Bronchial epithelial cell (primary cell): Measurements from ENCODE around the gene PIP5K1B. TPM values are rescaled to one million over a fixed set of nuclear protein-coding genes. Genes with fewer than 3 reads are reported as not detected.

Source experiments
- DNase-seq: peaks from one replicate; pipeline ENCODE4 v3.0.0-alpha.2; 2010; ENCODE audit warnings: low read depth
- FAIRE-seq: peaks from 2 replicates; lab custom pipeline; 2011; peaks lifted over from hg19 to GRCh38; lab: Jason Lieb, UNC
- H3K27me3 ChIP-seq: 2 replicates; pipeline ENCODE4 v1.5.1; 2011; ENCODE audit warnings: low read length; ENCODE audit not compliant: control insufficient read depth, insufficient read depth
- H3K36me3 ChIP-seq: 2 replicates; pipeline ENCODE4 v1.5.1; 2011; ENCODE audit warnings: low read length; ENCODE audit not compliant: control insufficient read depth, insufficient read depth
- H3K4me3 ChIP-seq: 2 replicates; pipeline ENCODE4 v1.5.1; 2011; ENCODE audit warnings: mild to moderate bottlenecking, low read depth, low read length, control low read depth
- total RNA-seq: library from RNA; depleted of rRNA; stranded (reverse); fragments of >200 nt; gene quantifications from 2 replicates; pipeline ENCODE4 v1.2.1, GENCODE V29; 2014
- TF ChIP-seq, protein P1 (sequence below): IDR thresholded peaks from 2 replicates; pipeline ENCODE4 v1.5.1; 2011; ENCODE audit warnings: mild to moderate bottlenecking, moderate library complexity, low read length, control low read depth, inconsistent platforms; ENCODE audit not compliant: insufficient read depth, severe bottlenecking

Gene PIP5K1B
- total RNA-seq, 1 donor from 2014 or later = 2.9 TPM

DNA sequence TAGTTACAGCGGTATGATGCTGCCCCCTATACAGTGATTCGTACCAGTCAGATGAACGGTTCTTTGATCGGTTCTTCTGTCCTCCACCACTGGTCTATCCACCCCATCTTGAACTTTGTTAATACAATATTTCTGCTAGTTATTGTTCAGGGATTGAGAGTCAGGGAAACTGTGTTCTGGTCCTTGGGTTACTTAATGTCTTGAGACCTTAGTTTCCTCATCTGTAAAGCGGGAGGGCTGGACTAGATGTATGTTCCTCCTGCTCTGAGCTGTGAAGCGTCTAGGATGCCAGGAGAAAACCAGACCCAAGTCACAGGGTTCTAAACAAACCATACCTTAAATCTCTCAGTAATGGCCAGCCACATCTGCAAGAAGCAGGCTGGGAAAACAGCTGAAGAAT lies 1.4 kb upstream of the PIP5K1B start:
- FAIRE-seq = no peak
- Histone ChIP-seq H3K4me3 (no peak overlapping the region), H3K36me3 (no peaks in the 10 kb centered on the region), H3K27me3 (peaks cover 22% of the 10 kb centered on the region)
- TF ChIP-seq, protein P1, sequence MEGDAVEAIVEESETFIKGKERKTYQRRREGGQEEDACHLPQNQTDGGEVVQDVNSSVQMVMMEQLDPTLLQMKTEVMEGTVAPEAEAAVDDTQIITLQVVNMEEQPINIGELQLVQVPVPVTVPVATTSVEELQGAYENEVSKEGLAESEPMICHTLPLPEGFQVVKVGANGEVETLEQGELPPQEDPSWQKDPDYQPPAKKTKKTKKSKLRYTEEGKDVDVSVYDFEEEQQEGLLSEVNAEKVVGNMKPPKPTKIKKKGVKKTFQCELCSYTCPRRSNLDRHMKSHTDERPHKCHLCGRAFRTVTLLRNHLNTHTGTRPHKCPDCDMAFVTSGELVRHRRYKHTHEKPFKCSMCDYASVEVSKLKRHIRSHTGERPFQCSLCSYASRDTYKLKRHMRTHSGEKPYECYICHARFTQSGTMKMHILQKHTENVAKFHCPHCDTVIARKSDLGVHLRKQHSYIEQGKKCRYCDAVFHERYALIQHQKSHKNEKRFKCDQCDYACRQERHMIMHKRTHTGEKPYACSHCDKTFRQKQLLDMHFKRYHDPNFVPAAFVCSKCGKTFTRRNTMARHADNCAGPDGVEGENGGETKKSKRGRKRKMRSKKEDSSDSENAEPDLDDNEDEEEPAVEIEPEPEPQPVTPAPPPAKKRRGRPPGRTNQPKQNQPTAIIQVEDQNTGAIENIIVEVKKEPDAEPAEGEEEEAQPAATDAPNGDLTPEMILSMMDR = no peak
- DNase-seq = no peak

DNA sequence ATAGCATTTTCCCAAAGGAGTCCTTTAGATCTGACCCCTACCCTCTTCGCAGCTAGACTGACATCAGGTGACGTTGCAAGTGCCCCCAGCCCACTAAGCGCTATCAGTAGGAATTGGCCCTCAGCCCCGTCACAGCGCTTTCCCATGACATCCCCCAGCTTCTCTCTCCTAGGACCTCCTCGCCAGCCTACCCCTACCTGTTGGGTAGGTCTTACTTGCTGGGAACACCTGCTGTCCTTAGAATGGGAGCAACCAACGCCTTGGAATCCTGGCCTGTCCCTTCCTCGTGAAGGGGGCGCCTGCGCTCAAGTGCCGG lies 584 bp upstream of the PIP5K1B start:
- TF ChIP-seq, protein P1 = no peak

DNA sequence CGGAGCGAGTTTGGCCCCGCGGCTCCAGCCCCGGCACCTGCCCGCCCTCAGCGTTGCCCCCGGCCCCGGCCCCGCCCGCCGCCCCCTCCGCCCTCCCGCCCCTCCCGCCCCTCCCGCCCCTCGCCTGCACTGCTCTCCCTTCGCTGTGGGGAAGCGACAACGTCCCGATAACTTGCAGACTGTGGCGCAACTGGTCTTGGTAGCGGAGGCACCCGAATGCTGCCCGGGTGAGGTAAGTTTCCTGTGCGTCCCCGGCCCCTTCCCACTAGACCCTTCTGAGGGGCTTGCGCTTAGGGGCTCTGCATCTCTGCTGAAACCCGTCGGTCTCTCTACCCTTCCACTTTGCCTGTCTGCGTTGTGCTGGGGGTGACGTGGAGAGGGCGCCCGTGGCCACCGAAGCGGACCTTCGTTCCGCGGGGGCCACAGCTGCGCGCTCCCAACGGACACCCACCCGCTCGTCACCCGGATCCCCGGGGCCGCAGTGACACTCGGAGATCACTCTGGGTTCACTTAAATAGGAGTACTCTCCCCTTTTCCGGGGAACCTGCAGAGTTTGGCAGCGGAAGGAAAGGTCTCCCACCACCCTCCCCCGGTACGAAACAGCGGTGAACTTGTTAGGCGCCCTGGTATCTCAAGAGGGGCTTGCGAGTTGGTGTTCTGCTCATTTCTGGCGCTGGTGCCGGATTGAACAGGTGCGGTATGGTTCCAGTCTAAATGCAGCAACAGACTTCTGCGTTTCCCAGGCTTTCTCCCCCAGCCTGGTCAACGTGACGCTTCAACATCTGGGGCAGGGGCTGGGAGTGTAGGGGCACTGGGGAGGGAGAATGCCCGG lies 707 bp downstream of the PIP5K1B start:
- DNase-seq (no peak), FAIRE-seq (no peak)
- H3K4me3 ChIP-seq = peak overlapping the region; percentile 43
- TF ChIP-seq, protein P1 = no peak
- peaks cover 22% of the 10 kb centered on the region for H3K27me3 ChIP-seq
- H3K36me3 ChIP-seq = no peaks in the 10 kb centered on the region

More for the DNA sequence above, 584 bp upstream of the PIP5K1B start:
- FAIRE-seq (no peak), DNase-seq (no peak)
- no peak overlapping the region for H3K4me3 ChIP-seq
- H3K36me3 ChIP-seq = no peaks in the 10 kb centered on the region
- H3K27me3 ChIP-seq = peaks cover 22% of the 10 kb centered on the region

DNA sequence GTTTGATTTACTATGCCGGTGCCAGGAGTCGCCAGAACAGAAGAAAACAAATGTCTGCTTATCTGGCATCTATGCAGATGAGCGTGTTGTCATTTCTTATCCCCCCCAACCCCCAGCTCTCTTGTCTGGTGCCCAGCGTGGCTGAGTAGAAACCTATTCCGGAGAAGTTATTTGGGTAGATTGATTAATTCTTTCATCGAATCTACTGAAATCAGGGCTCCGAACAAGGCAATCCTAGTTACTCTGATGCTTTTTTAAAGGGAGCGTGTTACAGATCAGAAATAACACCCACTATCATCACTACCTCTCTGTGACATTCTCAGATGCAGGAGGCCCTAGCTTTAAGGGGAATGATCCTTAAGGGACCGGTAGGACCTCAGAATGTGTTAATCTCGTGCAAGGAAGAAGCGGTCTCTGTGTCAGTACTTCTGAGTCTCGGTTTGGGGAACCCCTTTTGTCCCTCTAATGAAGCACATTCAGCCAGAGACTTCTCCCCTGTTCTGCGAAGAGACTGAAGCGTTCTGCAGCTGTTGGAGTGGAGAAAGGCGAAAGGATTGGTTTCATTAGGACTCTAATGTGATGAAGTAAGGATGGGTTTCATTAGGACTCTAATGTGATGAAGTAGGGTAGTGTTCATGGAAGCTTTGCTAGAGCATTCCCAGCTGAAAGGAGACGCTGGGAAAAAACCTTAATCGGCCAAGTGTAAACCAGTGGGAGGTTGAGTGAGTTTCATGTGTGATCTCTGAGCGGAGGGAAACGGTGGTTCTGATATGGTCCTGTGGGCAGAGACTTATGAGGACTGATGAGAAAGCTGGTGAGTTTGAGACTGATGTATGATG lies 1.5 kb downstream of the PIP5K1B start:
- H3K4me3 ChIP-seq = peak overlapping the region; percentile 43

DNA sequence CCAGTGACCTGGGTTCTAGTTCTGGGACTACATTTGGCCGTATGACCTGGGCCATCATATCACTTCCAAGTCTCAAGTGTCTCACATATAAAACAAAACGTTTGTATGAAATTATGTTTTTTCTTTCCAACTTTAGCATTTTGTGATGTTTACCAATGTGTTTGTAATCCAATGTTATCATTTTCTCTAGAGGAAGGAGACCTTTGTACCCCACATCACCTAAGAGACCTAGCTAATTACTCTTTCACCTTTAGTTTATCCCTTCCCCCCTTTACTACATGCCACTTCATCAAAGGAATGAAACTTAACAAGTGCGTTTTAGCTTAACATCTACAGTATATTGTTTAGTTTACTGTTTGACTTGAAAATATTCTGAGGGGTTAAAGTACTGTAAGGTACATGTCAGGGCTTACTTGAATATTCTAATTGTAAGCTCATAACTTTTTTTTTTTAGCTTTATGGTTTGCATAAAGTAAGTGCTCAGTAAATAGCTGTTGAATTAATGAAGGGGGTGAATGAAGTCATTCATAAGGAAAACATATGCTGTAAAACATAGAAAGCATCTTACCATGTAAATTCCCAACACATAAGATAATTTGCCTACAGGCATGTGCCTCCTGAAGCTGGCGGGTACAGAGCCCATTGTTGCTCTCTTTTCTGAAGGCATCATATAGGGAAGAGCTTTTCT lies 2.9 kb downstream of the PIP5K1B start:
- no peak for FAIRE-seq
- Histone ChIP-seq H3K4me3 (no peak overlapping the region), H3K27me3 (peaks cover 22% of the 10 kb centered on the region), H3K36me3 (no peaks in the 10 kb centered on the region)
- TF ChIP-seq, protein P1 = no peak
- DNase-seq = no peak

More for the DNA sequence above, 1.5 kb downstream of the PIP5K1B start:
- TF ChIP-seq, protein P1 = no peak
- H3K36me3 ChIP-seq = no peaks in the 10 kb centered on the region
- DNase-seq (no peak), FAIRE-seq (peak; percentile 23)
- peaks cover 22% of the 10 kb centered on the region for H3K27me3 ChIP-seq
